ENCODE results near the gene ST3GAL3. TPM values are rescaled to one million over a fixed set of nuclear protein-coding genes. Genes with fewer than 3 reads are reported as not detected.

Gene ST3GAL3
- total RNA-seq, 1 donor from 2014 or later, result 5.5 TPM

- no peak for ATAC-seq
Measured at GRCh38 chr1:43786960-43787359, 79.6 kb downstream of the ST3GAL3 start.

GRCh38 chr1:43789604-43790550 lies 82.5 kb downstream of the ST3GAL3 start:
- no peak for ATAC-seq

GRCh38 chr1:43791243-43791642 lies 83.9 kb downstream of the ST3GAL3 start:
- no peak for ATAC-seq

- no peak for ATAC-seq
Measured at GRCh38 chr1:43796111-43796581, 88.8 kb downstream of the ST3GAL3 start.

- no peak for ATAC-seq
Measured at GRCh38 chr1:43797891-43798290, 90.6 kb downstream of the ST3GAL3 start.

GRCh38 chr1:43799656-43800635 lies 92.6 kb downstream of the ST3GAL3 start:
- ATAC-seq, result no peak

- ATAC-seq, result no peak
Measured at GRCh38 chr1:43800771-43801170, 93.4 kb downstream of the ST3GAL3 start.

GRCh38 chr1:43801203-43801602 lies 93.9 kb downstream of the ST3GAL3 start:
- no peak for ATAC-seq

- no peak for ATAC-seq
Measured at GRCh38 chr1:43802356-43802980, 95.1 kb downstream of the ST3GAL3 start.

- no peak for ATAC-seq
Measured at GRCh38 chr1:43803105-43803504, 95.8 kb downstream of the ST3GAL3 start.

GRCh38 chr1:43803646-43804045 lies 96.3 kb downstream of the ST3GAL3 start:
- no peak for ATAC-seq

GRCh38 chr1:43804569-43804968 lies 97.2 kb downstream of the ST3GAL3 start:
- ATAC-seq, result no peak

- ATAC-seq, result no peak
Measured at GRCh38 chr1:43805340-43805739, 98.0 kb downstream of the ST3GAL3 start.

- ATAC-seq, result no peak
Measured at GRCh38 chr1:43806183-43806582, 98.8 kb downstream of the ST3GAL3 start.

- no peak for ATAC-seq
Measured at GRCh38 chr1:43809097-43809673, 101.8 kb downstream of the ST3GAL3 start.

GRCh38 chr1:43812579-43812978 lies 105.2 kb downstream of the ST3GAL3 start:
- ATAC-seq, result no peak

GRCh38 chr1:43814401-43814800 lies 107.1 kb downstream of the ST3GAL3 start:
- ATAC-seq, result no peak

- no peak for ATAC-seq
Measured at GRCh38 chr1:43817304-43817939, 110.1 kb downstream of the ST3GAL3 start.

GRCh38 chr1:43818691-43819090 lies 111.4 kb downstream of the ST3GAL3 start:
- ATAC-seq, result no peak

- no peak for ATAC-seq
Measured at GRCh38 chr1:43819357-43819756, 112.0 kb downstream of the ST3GAL3 start.

GRCh38 chr1:43821471-43821870 lies 114.1 kb downstream of the ST3GAL3 start:
- ATAC-seq, result peak; percentile 39
